Thoracic aorta (tissue), 2 donors: ENCODE measurements around the gene DCXR. TPM values are rescaled to one million over a fixed set of nuclear protein-coding genes. Genes with fewer than 3 reads are reported as not detected.

Source experiments
- ATAC-seq: fragments of 150-250 bp; one replicate; pipeline ENCODE4 v1.8.0; 2017; ENCODE audit warnings: low read depth; ENCODE audit not compliant: insufficient number of reproducible peaks, low FRiP score
- DNase-seq: peaks from one replicate; pipeline ENCODE4 v3.0.0-alpha.2; 2020; ENCODE audit warnings: low spot score
- H3K27ac ChIP-seq, 2 donors: fragments of 200-600 bp; sonication (generic); 1 replicate in 1 of 2; 2 replicates in 1 of 2; pipeline ENCODE4 v1.5.1; 2016; ENCODE audit warnings: mild to moderate bottlenecking in 2 of 2, moderate library complexity in 2 of 2
- H3K27me3 ChIP-seq: fragments of 200-600 bp; sonication (generic); replicated peaks from 2 replicates; pipeline ENCODE4 v1.6.0; 2016; ENCODE audit warnings: mild to moderate bottlenecking; ENCODE audit not compliant: insufficient read depth
- H3K36me3 ChIP-seq: fragments of 200-600 bp; sonication (generic); one replicate; pipeline ENCODE4 v1.5.1; 2016
- H3K4me1 ChIP-seq, 2 donors: fragments of 200-600 bp; sonication (generic); 1 replicate in 1 of 2; 2 replicates in 1 of 2; pipeline versions ENCODE4 v1.5.1 to v1.6.0; 2016; ENCODE audit warnings: low read depth in 2 of 2, mild to moderate bottlenecking in 1 of 2; ENCODE audit not compliant: control insufficient read depth in 1 of 2
- H3K4me3 ChIP-seq: fragments of 200-600 bp; sonication (generic); 2 replicates; pipeline ENCODE4 v1.5.1; 2016; ENCODE audit warnings: mild to moderate bottlenecking
- H3K9me3 ChIP-seq: fragments of 200-600 bp; sonication (generic); 2 replicates; pipeline ENCODE4 v1.5.1; 2016
- total RNA-seq, 2 donors: library from RNA; depleted of rRNA; stranded (reverse); fragments of >200 nt; gene quantifications; one replicate each; pipeline versions ENCODE4 v1.1.0 to v1.2.3, GENCODE V29; 2016
- TF ChIP-seq, protein P1 (sequence below): fragments of 200-600 bp; sonication (generic); IDR thresholded peaks from one replicate; pipeline ENCODE4 v1.5.1; 2019; ENCODE audit warnings: antibody characterized with exemption

Gene DCXR
- total RNA-seq, 2 donors from 2014 or later = 33.9 to 87.1 TPM

DNA sequence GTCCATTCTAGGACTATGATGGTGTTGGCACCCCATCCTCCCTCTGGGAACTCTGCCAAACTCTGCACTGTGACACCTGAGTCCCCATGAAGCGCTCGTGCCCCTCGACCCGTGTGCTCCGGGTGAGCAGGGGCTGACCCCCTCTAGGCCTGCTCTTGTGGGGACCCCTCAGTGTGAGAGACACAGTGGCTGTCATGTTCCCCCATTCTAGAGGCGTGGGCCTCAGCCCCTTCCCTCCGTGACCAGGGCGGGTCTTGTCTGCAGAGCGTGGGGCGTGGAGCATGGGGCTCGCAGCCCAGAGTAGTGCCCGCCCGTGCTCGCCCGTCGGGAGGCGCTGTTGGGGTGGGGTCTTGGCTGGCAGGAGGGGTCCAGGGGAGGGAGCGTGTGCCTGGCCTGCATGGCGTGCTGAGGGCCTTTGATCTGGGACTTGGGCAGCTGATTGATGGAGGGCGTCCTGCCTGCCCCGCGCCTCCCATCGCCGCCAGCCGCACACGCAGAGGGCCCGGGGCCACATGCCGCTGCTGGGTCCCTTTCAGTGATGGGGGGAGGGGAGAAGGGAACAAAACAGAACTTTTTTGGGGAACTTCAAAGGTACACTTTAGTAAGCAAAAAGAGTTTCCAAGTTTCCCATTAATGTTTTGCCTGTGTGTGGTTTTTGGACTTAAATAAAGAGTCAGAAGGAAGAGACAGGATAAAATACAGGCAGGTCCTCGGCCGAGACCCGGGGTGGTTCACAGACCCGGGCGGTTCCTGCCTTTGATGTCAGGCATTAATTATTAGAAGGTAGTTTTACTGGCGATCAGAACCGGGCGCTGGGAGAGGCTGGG lies 37.3 kb downstream of the DCXR start:
- TF ChIP-seq, protein P1, sequence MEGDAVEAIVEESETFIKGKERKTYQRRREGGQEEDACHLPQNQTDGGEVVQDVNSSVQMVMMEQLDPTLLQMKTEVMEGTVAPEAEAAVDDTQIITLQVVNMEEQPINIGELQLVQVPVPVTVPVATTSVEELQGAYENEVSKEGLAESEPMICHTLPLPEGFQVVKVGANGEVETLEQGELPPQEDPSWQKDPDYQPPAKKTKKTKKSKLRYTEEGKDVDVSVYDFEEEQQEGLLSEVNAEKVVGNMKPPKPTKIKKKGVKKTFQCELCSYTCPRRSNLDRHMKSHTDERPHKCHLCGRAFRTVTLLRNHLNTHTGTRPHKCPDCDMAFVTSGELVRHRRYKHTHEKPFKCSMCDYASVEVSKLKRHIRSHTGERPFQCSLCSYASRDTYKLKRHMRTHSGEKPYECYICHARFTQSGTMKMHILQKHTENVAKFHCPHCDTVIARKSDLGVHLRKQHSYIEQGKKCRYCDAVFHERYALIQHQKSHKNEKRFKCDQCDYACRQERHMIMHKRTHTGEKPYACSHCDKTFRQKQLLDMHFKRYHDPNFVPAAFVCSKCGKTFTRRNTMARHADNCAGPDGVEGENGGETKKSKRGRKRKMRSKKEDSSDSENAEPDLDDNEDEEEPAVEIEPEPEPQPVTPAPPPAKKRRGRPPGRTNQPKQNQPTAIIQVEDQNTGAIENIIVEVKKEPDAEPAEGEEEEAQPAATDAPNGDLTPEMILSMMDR = no peak
- Histone ChIP-seq H3K4me1 (peaks cover 19 to 27% of the 10 kb centered on the region in 2 donors), H3K36me3 (peaks cover 9% of the 10 kb centered on the region), H3K9me3 (no peaks in the 10 kb centered on the region), H3K27me3 (no peaks in the 10 kb centered on the region), H3K27ac (no peak overlapping the region), H3K4me3 (no peak overlapping the region)
- ATAC-seq = no peak
- no peak for DNase-seq

DNA sequence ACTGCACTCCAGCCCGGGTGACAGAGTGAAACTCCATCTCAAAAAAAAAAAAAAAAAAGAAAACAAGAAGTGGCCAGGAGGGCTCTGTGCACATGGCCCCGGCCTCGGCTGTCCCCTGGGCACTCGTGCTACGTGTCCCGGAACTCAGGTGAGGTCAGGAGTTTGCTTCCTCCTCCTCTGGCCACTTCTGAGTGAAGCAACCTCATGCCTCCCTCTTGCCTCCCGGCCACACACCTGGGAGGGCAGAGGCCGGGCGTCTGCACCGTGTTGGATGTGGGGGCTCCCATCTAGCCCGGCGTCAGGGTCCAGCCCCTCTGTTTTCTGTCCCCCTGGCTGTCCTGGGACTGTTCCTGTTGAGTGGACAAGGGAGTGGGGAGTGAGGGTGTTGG lies 37.9 kb downstream of the DCXR start:
- Histone ChIP-seq H3K27me3 (no peaks in the 10 kb centered on the region), H3K36me3 (peaks cover 9% of the 10 kb centered on the region), H3K4me1 (peaks cover 18 to 21% of the 10 kb centered on the region in 2 donors), H3K4me3 (no peak overlapping the region), H3K9me3 (no peaks in the 10 kb centered on the region), H3K27ac (no peak overlapping the region)
- TF ChIP-seq, protein P1 = no peak
- ATAC-seq = no peak
- no peak for DNase-seq

DNA sequence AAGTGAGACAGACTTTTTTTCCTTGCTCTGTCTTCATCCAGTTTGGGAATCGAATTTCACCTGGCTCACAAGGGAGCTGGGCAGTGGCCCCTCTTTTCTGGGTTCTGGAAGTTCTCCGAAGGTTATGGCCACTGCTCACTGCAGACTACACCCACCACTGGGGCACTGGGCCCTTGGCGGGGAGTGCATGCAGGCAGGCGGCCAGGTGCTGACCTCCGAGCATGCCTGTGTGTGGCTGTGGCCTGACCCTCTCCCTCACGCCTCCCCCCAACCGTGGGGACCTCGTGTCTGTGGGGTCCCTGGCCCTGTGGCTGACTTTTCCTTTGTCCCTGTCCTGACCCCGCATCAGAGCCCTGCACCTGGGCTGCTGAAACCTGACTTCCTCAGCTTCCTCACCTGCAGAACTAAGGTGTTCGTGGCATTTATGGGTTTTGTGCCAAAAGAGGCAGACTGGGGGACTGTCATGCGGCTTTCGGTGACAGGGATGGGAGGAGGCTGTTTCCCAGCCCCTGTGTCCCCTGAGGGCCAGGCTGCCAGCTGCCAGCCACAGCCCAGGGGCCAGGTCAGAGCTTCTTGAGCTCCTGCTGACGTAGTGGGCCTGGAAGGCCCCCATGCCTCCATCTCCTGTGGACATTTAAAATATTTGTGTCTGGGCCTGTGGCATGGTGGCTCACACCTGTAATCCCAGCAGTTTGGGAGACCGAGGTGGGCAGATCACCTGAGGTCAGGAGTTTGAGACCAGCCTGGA lies 38.6 kb downstream of the DCXR start:
- no peak for DNase-seq
- no peak overlapping the region for H3K27ac ChIP-seq
- no peak for ATAC-seq
- no peaks in the 10 kb centered on the region for H3K9me3 ChIP-seq
- TF ChIP-seq, protein P1 = no peak
- H3K36me3 ChIP-seq = peaks cover 9% of the 10 kb centered on the region
- peaks cover 11 to 14% of the 10 kb centered on the region in 2 donors for H3K4me1 ChIP-seq
- no peaks in the 10 kb centered on the region for H3K27me3 ChIP-seq
- no peak overlapping the region for H3K4me3 ChIP-seq

DNA sequence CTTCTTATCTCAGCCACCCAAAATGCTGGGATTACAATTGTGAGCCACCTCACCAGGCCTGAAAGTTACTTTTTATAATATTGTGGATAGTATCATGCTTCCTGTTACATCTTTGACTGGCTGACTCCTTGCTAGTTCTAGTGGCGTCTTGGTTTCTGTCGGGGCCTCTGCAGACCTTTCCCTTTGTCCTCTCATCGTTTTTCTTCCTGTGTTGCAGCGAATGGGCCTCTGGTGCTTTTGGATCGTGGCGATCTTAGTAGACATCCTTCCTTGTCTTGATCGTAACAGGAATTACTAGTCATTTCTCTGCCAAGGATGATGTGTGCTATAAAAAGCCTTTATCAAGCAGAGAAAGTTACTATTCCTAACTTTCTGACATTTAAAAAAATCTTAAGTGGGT lies 39.3 kb downstream of the DCXR start:
- H3K9me3 ChIP-seq = no peaks in the 10 kb centered on the region
- DNase-seq (no peak), ATAC-seq (no peak)
- no peaks in the 10 kb centered on the region for H3K27me3 ChIP-seq
- peaks cover 9 to 10% of the 10 kb centered on the region in 2 donors for H3K4me1 ChIP-seq
- TF ChIP-seq, protein P1 = no peak
- no peak overlapping the region for H3K4me3 ChIP-seq
- H3K36me3 ChIP-seq = peaks cover 9% of the 10 kb centered on the region
- no peak overlapping the region for H3K27ac ChIP-seq

DNA sequence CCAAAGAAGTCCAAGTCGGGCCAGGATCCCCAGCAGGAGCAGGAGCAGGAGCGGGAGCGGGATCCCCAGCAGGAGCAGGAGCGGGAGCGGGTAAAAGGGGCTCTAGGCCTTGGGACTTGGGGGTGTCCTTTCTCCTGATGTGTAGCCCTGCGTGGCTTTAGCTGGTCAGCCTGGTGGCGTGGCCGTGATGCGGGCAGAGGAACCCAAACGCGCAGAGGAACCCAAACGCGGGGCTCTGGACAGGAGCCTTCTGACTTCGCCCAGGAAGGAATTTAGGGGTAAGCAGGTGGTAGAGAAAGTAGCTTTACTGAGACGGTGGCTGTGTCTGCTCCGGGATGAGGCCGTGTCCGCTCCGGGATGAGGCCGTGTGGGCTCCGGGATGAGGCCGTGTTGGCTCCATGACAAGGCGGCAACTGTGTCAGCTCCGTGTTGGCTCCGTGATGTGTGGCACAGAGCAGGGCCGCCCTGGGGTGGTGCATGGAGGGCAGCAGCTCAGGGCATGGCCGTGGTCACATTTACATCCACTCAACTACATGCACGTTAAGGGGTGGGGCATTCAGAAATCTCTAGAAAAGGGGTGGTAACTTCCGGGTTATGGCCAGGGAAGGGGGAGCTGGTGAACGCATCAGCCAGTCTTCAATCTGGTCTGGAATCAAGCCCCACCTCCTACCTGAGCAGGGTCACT lies 40.6 kb downstream of the DCXR start:
- TF ChIP-seq, protein P1 = no peak
- H3K36me3 ChIP-seq = peaks cover 9% of the 10 kb centered on the region
- H3K4me1 ChIP-seq = peaks cover 4 to 11% of the 10 kb centered on the region in 2 donors
- no peaks in the 10 kb centered on the region for H3K9me3 ChIP-seq
- no peak overlapping the region for H3K4me3 ChIP-seq
- ATAC-seq (no peak), DNase-seq (no peak)
- H3K27me3 ChIP-seq = no peaks in the 10 kb centered on the region
- no peak overlapping the region for H3K27ac ChIP-seq
